GM13976 (cell line): ENCODE measurements around the gene MRTFA.

Experiments used
- DNase-seq: peaks from one replicate; pipeline ENCODE4 v3.0.0; 2012; ENCODE audit warnings: low spot score
- CTCF ChIP-seq: IDR thresholded peaks from 2 replicates; pipeline ENCODE4 v1.5.1; 2012; ENCODE audit warnings: borderline replicate concordance, mild to moderate bottlenecking; ENCODE audit not compliant: insufficient read depth; ENCODE audit errors: extremely low read depth, missing control alignments, control extremely low read depth
- in situ Hi-C: fragments of 300-500 bp; cut with MboI; formaldehyde crosslinking; loops from one replicate; pipeline ENCODE4 v1.12.0; 2022; ENCODE audit warnings: low sequenced_read_pairs, mixed read lengths, inconsistent platforms; ENCODE audit not compliant: unreplicated experiment

The MRTFA gene

GRCh38 chr22:40406063-40406890, 230.2 kb downstream of the MRTFA start:
- DNase-seq: no peak
- in situ Hi-C loops: no loop called here
- no peak for TF ChIP-seq CTCF

GRCh38 chr22:40405178-40406062, 231.1 kb downstream of the MRTFA start:
- DNase-seq: no peak
- in situ Hi-C loops: no loop called here
- TF ChIP-seq CTCF: no peak

- in situ Hi-C loops: no loop called here
- DNase-seq: no peak
- TF ChIP-seq CTCF: no peak
These were observed 232.0 kb downstream of the MRTFA start for GRCh38 chr22:40404251-40405177.

GRCh38 chr22:40403651-40404050, 232.9 kb downstream of the MRTFA start:
- in situ Hi-C loops: no loop called here

GRCh38 chr22:40403141-40403540, 233.4 kb downstream of the MRTFA start:
- TF ChIP-seq CTCF: no peak
- no peak for DNase-seq
- in situ Hi-C loops: no loop called here

More at GRCh38 chr22:40403651-40404050, 232.9 kb downstream of the MRTFA start:
- DNase-seq: no peak
- no peak for TF ChIP-seq CTCF

GRCh38 chr22:40401981-40402406, 234.5 kb downstream of the MRTFA start:
- no peak for TF ChIP-seq CTCF
- in situ Hi-C loops: no loop called here
- DNase-seq: no peak
